Measurements from ENCODE around the gene GIPC1.

The GIPC1 gene

DNA sequence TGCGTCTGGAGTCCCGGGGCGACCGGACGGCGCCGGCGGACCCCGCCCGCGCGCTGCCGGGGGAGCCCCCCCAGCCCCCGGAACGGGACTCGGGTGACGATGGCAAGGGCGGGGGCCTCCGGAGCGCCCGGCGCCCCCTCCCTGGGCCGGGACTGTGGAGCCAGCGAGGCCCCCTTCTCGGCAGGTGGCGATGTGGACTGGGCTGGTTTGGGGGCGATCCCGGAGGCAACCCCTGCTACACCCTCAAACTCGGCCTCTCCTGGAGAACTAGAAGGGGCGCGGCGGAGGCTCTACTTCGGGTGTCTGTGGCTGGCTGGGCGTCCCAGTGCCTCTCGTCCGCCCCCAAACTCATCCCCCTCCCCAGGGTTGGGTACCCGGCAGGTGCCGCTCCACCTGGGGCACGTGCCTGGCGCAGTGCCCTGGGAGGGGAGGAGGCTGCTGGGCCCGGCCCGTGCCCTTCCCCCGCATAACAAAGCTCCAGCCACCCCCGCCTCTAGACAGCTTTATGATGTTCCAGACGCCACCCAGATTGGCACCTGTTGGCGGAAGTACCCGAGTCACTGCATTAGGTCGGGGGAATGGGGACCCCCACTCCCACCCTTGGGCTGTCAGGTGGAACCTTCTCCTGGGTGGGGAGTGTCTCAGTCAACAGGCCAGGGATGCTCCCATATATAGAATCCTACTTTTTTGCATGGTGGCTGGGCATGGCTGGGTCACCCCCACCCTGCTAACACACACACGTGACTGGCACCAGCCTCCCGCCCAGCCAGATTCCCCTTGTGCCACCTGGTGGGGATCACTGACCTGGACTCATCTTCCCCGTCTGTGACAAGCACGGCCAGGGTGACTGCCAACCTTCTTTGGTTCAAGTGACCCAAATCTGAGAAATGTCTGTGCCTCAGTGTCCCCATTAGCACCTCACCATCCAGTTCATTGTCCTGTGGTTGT, 62.1 kb downstream of the GIPC1 start:
- TF ChIP-seq, protein P1, sequence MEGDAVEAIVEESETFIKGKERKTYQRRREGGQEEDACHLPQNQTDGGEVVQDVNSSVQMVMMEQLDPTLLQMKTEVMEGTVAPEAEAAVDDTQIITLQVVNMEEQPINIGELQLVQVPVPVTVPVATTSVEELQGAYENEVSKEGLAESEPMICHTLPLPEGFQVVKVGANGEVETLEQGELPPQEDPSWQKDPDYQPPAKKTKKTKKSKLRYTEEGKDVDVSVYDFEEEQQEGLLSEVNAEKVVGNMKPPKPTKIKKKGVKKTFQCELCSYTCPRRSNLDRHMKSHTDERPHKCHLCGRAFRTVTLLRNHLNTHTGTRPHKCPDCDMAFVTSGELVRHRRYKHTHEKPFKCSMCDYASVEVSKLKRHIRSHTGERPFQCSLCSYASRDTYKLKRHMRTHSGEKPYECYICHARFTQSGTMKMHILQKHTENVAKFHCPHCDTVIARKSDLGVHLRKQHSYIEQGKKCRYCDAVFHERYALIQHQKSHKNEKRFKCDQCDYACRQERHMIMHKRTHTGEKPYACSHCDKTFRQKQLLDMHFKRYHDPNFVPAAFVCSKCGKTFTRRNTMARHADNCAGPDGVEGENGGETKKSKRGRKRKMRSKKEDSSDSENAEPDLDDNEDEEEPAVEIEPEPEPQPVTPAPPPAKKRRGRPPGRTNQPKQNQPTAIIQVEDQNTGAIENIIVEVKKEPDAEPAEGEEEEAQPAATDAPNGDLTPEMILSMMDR (IDR thresholded peaks at IDR 0.05; ENCODE audit: low read depth, low read length), result no peak
- no peak for DNase-seq (ENCODE audit: low read depth, low spot score)
- in situ Hi-C loops (cut with HindIII; ENCODE audit: low sequenced_read_pairs), result no loop called here
- peak overlapping the region; percentile 71 for H3K4me3 ChIP-seq (ENCODE audit: low read depth, low read length)

DNA sequence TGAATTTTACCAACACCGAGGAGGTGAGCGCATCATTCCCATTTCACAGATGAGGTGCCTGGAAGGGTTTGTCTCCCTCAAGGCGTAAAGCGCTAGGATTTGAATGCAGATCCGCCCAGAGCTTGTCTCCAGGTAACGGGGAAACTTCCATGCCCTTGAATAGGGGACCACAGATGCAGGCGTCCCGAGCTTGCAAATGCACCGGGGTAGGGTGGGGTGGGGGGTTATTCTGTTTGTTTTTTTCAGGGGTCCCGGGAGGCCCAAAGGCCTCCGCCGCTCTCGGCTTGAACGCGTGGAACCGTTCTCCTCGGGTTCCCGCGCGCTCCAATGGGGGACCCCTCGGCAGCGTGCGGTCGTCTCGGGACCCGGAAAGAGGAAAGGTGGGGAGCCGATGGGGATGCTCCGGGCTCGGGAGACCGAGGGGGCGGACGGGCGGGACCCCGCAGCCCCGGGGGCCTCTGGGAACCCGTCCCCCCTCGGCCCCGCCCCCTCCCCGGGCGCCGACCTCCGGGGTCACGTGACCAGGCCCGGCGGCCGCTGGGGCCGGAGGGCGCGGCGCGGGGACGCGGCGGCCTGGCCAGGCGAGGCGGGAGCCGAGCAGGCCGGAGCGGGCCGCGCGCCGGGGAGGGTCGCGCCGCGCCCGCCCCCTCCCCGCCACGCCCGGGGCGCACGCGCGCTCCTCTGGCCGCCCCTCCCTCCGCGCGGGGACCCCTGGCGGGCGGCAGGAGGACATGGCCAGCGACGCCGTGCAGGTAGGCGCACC, 63.0 kb downstream of the GIPC1 start, which contains the start of gene PKN1:
PKN1 (plus strand) TSS at position 516 of the 763 bp plus-strand sequence; CDS start at position 732, 216 bp downstream.
- DNase-seq (ENCODE audit: low read depth, low spot score), result peak; percentile 8
- peak within 1 kb of the TSS; percentile 71 for H3K4me3 ChIP-seq (ENCODE audit: low read depth, low read length)
- in situ Hi-C loops (cut with HindIII; ENCODE audit: low sequenced_read_pairs), result no loop called here
- TF ChIP-seq, protein P1 (IDR thresholded peaks at IDR 0.05; ENCODE audit: low read depth, low read length), result no peak

GRCh38 chr19:14430712-14431111, 65.2 kb downstream of the GIPC1 start:
- TF ChIP-seq, protein P1 (IDR thresholded peaks at IDR 0.05; ENCODE audit: low read depth, low read length), result no peak
- in situ Hi-C loops (cut with HindIII; ENCODE audit: low sequenced_read_pairs), result no loop called here
- no peak overlapping the region for H3K4me3 ChIP-seq (ENCODE audit: low read depth, low read length)
- no peak for DNase-seq (ENCODE audit: low read depth, low spot score)

- TF ChIP-seq, protein P1 (IDR thresholded peaks at IDR 0.05; ENCODE audit: low read depth, low read length), result no peak
- H3K4me3 ChIP-seq (ENCODE audit: low read depth, low read length), result no peak overlapping the region
- in situ Hi-C loops (cut with HindIII; ENCODE audit: low sequenced_read_pairs), result no loop called here
- DNase-seq (ENCODE audit: low read depth, low spot score), result no peak
These were observed 67.0 kb downstream of the GIPC1 start for GRCh38 chr19:14428882-14429416.

All from astrocyte of the spinal cord (primary cell).